HFF-Myc (cell line): ENCODE results near the gene PSEN2.

Experiments
- DNase-seq: peaks from one replicate; pipeline ENCODE4 v3.0.0-alpha.2; 2011; ENCODE audit warnings: low read depth; ENCODE audit errors: extremely low read depth
- H3K4me3 ChIP-seq: replicated peaks from 2 replicates; pipeline ENCODE4 v1.5.1; 2011; ENCODE audit warnings: low read depth, mild to moderate bottlenecking, control low read depth, low read length
- CTCF ChIP-seq: IDR thresholded peaks from 2 replicates; pipeline ENCODE4 v1.5.1; 2012; ENCODE audit warnings: mild to moderate bottlenecking, low read depth, low read length, control low read depth; ENCODE audit errors: missing control alignments

The PSEN2 gene

GRCh38 chr1:226891346-226891745 lies 20.9 kb downstream of the PSEN2 start:
- DNase-seq: no peak
- H3K4me3 ChIP-seq: no peak overlapping the region
- no peak for TF ChIP-seq CTCF

GRCh38 chr1:226891846-226892523 lies 21.6 kb downstream of the PSEN2 start:
- no peak for TF ChIP-seq CTCF
- no peak overlapping the region for H3K4me3 ChIP-seq
- DNase-seq: no peak

GRCh38 chr1:226892524-226892875 lies 22.1 kb downstream of the PSEN2 start:
- no peak overlapping the region for H3K4me3 ChIP-seq
- no peak for DNase-seq
- no peak for TF ChIP-seq CTCF

- DNase-seq: no peak
- TF ChIP-seq CTCF: no peak
- H3K4me3 ChIP-seq: no peak overlapping the region
These were observed 23.5 kb downstream of the PSEN2 start for GRCh38 chr1:226893936-226894335.

DNA sequence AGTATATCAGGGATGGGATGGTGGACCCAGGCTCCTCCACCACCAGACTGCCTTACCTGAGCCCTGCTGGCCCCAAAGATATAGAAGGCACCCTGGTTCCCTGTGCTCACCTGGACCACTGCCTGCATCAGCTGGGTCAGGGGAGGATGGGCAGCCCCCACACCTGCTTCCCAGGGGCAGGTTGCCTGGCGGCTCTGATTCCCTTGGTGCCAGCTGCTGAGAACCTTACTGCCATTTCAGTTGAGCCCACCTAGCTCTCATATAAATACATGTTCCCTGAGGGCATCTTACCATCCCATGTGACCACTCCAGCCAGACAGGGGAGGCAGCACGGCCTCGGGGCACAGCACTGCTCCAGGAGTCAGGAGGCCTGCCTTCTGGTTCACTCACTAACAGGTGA lies 24.4 kb downstream of the PSEN2 start:
- no peak for TF ChIP-seq CTCF
- H3K4me3 ChIP-seq: no peak overlapping the region
- no peak for DNase-seq

DNA sequence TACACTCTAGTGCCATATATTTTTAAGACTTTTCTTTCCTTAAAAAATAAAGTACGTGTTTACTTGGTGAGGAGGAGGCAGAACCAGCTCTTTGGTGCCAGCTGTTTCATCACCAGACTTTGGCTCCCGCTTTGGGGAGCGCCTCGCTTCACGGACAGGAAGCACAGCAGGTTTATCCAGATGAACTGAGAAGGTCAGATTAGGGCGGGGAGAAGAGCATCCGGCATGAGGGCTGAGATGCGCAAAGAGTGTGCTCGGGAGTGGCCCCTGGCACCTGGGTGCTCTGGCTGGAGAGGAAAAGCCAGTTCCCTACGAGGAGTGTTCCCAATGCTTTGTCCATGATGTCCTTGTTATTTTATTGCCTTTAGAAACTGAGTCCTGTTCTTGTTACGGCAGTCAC lies 25.2 kb downstream of the PSEN2 start:
- DNase-seq: no peak
- no peak overlapping the region for H3K4me3 ChIP-seq
- TF ChIP-seq CTCF: no peak

- no peak for DNase-seq
- H3K4me3 ChIP-seq: no peak overlapping the region
- TF ChIP-seq CTCF: no peak
These were observed 27.8 kb downstream of the PSEN2 start for GRCh38 chr1:226898246-226898645.
